ENCODE data around the gene PAF1.

DNA sequence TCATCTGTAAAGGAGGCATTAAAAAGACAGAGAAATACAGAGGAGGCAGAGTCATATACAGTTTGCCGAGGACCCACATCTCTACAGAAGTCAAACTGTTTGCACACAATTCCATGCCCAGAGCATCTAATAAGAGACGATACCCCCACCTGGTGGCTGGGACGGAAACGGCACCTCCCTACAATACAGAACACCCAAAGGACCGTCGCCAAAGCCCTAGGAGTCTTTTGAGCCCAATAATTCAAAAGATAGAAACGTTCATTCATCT, 20.9 kb upstream of the PAF1 start:
- TF ChIP-seq, protein P1, sequence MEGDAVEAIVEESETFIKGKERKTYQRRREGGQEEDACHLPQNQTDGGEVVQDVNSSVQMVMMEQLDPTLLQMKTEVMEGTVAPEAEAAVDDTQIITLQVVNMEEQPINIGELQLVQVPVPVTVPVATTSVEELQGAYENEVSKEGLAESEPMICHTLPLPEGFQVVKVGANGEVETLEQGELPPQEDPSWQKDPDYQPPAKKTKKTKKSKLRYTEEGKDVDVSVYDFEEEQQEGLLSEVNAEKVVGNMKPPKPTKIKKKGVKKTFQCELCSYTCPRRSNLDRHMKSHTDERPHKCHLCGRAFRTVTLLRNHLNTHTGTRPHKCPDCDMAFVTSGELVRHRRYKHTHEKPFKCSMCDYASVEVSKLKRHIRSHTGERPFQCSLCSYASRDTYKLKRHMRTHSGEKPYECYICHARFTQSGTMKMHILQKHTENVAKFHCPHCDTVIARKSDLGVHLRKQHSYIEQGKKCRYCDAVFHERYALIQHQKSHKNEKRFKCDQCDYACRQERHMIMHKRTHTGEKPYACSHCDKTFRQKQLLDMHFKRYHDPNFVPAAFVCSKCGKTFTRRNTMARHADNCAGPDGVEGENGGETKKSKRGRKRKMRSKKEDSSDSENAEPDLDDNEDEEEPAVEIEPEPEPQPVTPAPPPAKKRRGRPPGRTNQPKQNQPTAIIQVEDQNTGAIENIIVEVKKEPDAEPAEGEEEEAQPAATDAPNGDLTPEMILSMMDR (IDR thresholded peaks at IDR 0.05): peak; percentile 86
- TF ChIP-seq ZFX (IDR thresholded peaks at IDR 0.05; ENCODE audit: borderline replicate concordance): no peak

Data from 22Rv1 (cell line).